SU-DHL-6 (cell line): Measurements from ENCODE around the gene SPN.
"Not testable (repeated sequence)": the region's sequence is repeated elsewhere in the genome, so short reads cannot be mapped to it uniquely, and the experiment has no call there.

ENCODE experiments used
- H2AFZ ChIP-seq: fragments of 200-600 bp; sonication (generic); 2 replicates; pipeline ENCODE4 v1.6.1; 2014; ENCODE audit warnings: low read depth, mild to moderate bottlenecking, moderate library complexity, mixed read lengths, antibody characterized with exemption, low read length; ENCODE audit not compliant: severe bottlenecking
- H3F3A ChIP-seq: fragments of 200-600 bp; shearing (Covaris generic); 2 replicates; pipeline ENCODE4 v1.6.0; 2016; ENCODE audit warnings: antibody characterized with exemption, mild to moderate bottlenecking; ENCODE audit not compliant: insufficient read depth
- H3K27ac ChIP-seq: fragments of 200-600 bp; sonication (generic); 2 replicates; pipeline ENCODE4 v1.5.1; 2016; ENCODE audit warnings: low read depth, mild to moderate bottlenecking, low read length, moderate library complexity, mixed read lengths
- H3K27me3 ChIP-seq: fragments of 200-600 bp; sonication (generic), shearing (Covaris generic); 2 replicates; pipeline ENCODE4 v1.6.0; 2014; ENCODE audit warnings: mild to moderate bottlenecking, low read length
- H3K36me3 ChIP-seq: fragments of 200-600 bp; sonication (generic); 2 replicates; pipeline ENCODE4 v1.6.1; 2014; ENCODE audit warnings: mild to moderate bottlenecking, low read length, mixed read lengths
- H3K4me2 ChIP-seq: fragments of 300-600, 200-600 bp; shearing (Covaris generic), sonication (generic); 2 replicates; pipeline ENCODE4 v1.6.0; 2014; ENCODE audit warnings: low read length, low read depth, mild to moderate bottlenecking; ENCODE audit not compliant: poor library complexity, severe bottlenecking
- H3K4me3 ChIP-seq: fragments of 200-600 bp; sonication (generic); 2 replicates; pipeline ENCODE4 v1.5.1; 2014; ENCODE audit warnings: antibody characterized with exemption, low read length, mild to moderate bottlenecking, mixed read lengths; ENCODE audit not compliant: insufficient read depth, poor library complexity, severe bottlenecking
- H3K79me2 ChIP-seq: fragments of 200-600 bp; sonication (generic); 2 replicates; pipeline ENCODE4 v1.6.1; 2014; ENCODE audit warnings: mild to moderate bottlenecking, low read length, moderate library complexity; ENCODE audit not compliant: insufficient read depth
- H3K9ac ChIP-seq: fragments of 200-600 bp; sonication (generic); 2 replicates; pipeline ENCODE4 v1.7.0; 2014; ENCODE audit warnings: mild to moderate bottlenecking, low read length
- H3K9me2 ChIP-seq: fragments of 200-600 bp; sonication (generic); replicated peaks from 2 replicates; pipeline ENCODE4 v1.6.1; 2014; ENCODE audit warnings: low read length; ENCODE audit not compliant: insufficient read depth
- H3K9me3 ChIP-seq: fragments of 200-600 bp; sonication (generic); 2 replicates; pipeline ENCODE4 v1.6.1; 2014; ENCODE audit warnings: low read length, mixed read lengths; ENCODE audit not compliant: insufficient read depth
- H4K20me1 ChIP-seq: fragments of 200-600 bp; sonication (generic); 2 replicates; pipeline ENCODE4 v1.6.1; 2014; ENCODE audit warnings: low read depth, mild to moderate bottlenecking, antibody characterized with exemption, low read length, moderate library complexity, mixed read lengths

The SPN gene

DNA sequence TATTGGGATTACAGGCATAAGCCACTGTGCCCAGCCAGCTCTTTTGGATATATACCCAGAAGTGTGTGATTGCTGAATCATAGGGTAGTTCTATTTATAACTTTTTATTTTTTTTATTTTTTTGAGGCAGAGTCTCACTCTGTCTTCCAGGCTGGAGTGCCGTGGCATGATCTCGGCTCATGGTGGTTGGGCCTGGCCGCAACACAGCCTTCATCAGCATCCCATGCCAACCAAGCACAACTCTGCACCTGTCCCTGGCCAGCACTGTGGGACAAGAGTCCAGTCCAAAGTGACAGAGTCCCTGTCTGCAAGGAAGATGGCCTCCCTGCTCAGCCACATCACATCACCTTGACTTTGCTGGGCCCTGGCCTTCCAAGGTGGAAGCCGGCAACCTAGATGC is 37.9 kb upstream of the SPN start:
- not testable (repeated sequence) for H3K4me2 ChIP-seq, H3F3A ChIP-seq, H3K36me3 ChIP-seq, H3K9ac ChIP-seq, H4K20me1 ChIP-seq, H3K4me3 ChIP-seq, H3K27me3 ChIP-seq, H3K9me2 ChIP-seq, H3K9me3 ChIP-seq, H2AFZ ChIP-seq, H3K79me2 ChIP-seq, H3K27ac ChIP-seq

DNA sequence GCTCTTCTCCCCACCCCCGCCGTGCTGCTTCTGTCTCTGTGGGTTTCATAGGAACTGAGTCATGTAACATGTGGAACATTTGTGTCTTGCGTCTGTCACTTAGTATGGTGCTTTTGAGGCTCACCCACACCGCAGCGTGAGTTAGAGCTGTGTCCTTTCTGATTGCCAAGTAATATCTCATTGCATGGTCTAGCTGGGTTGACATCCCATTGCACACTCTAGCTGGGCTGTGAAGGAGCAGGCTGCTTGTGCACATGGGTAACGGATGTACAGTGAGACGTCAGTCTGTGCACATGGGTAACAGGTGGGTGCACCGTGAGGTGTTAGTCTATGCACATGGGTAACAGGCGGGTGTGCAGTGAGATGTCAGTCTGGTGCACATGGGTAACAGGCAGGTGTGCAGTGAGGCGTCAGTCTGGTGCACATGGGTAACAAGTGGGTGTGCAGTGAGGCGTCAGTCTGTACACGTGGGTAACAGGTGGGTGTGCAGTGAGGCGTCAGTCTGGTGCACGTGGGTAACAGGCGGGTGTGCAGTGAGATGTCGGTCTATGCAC is 36.2 kb upstream of the SPN start:
- not testable (repeated sequence) for H3K79me2 ChIP-seq, H4K20me1 ChIP-seq, H3K4me3 ChIP-seq, H3K4me2 ChIP-seq, H3K27me3 ChIP-seq, H3K9ac ChIP-seq, H2AFZ ChIP-seq, H3K9me3 ChIP-seq, H3F3A ChIP-seq, H3K9me2 ChIP-seq, H3K27ac ChIP-seq, H3K36me3 ChIP-seq

DNA sequence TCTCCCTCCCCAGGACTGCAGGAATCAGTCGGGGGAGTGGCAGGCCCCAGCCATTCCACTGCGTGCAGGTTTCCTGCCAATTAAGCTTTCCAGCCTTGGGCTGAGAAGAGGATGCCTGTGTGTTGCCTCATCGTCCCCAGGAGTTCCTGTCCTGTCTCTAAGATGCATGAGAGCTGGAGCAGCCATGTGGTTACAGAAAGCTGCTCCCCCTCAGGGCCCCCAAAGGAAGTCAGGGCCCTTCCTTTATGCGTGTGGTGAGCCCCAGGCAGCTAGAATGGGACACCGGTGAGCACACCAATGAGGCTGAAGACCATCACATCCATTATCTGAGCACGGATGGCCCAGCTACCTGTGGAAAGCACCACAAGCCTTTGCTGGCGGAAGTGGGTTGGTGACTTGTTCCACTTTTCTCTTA is 35.4 kb upstream of the SPN start:
- H3K79me2 ChIP-seq, H2AFZ ChIP-seq, H3K36me3 ChIP-seq, H3K27me3 ChIP-seq, H3F3A ChIP-seq, H4K20me1 ChIP-seq, H3K27ac ChIP-seq, H3K4me3 ChIP-seq, H3K4me2 ChIP-seq, H3K9me3 ChIP-seq, H3K9me2 ChIP-seq, H3K9ac ChIP-seq: not testable (repeated sequence)

DNA sequence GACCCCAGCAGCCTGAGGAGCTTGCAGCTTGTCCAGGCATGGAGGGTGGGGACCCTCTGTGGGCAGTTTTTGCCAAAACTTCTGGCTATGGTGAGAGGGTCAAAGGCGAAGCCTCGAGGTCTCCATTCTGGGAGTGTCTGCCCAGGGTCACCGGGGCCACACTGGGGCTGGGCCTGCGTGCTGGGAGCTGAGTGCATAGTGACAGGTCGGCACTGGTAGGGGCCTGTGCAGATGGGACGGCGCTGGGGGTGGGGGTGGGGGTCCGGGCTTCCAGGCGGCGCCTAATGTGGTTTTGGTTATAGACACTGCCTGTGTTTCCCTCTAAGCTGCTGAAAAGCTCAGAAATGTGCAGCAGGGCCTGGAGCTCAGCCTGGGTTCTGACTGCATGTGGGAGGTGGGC is 34.3 kb upstream of the SPN start:
- not testable (repeated sequence) for H3K9me3 ChIP-seq, H3K79me2 ChIP-seq, H3K4me3 ChIP-seq, H3K4me2 ChIP-seq, H3K9me2 ChIP-seq, H2AFZ ChIP-seq, H3K27me3 ChIP-seq, H4K20me1 ChIP-seq, H3K27ac ChIP-seq, H3K36me3 ChIP-seq, H3F3A ChIP-seq, H3K9ac ChIP-seq

DNA sequence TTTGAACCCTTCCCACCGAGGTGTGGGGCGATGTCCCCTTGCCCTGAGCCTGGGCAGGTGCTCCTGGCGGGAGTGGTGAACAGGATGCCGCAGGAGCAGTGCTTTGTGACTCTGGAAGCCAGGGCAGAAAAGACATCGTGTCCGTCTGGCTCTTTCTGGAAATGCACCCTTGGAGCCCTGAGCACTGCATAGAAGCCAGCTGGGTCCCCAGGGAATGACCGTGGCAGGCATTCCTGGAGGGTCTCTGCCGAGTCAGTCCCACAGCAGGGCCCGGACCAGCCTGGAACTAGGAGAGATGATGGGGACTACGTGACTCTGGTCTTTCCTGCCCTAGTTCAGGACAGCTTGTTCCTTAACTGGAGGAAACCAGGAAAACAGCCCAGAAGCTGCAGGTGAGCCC is 33.7 kb upstream of the SPN start:
- H3K27ac ChIP-seq, H3K4me2 ChIP-seq, H3K9me2 ChIP-seq, H3F3A ChIP-seq, H2AFZ ChIP-seq, H3K9ac ChIP-seq, H3K4me3 ChIP-seq, H3K79me2 ChIP-seq, H4K20me1 ChIP-seq, H3K36me3 ChIP-seq, H3K27me3 ChIP-seq, H3K9me3 ChIP-seq: not testable (repeated sequence)

GRCh38 chr16:29631658-29632057 is 31.4 kb upstream of the SPN start:
- H3K4me2 ChIP-seq, H3K27me3 ChIP-seq, H3K79me2 ChIP-seq, H3K9ac ChIP-seq, H3K9me3 ChIP-seq, H3K9me2 ChIP-seq, H3F3A ChIP-seq, H4K20me1 ChIP-seq, H2AFZ ChIP-seq, H3K4me3 ChIP-seq, H3K27ac ChIP-seq, H3K36me3 ChIP-seq: not testable (repeated sequence)

DNA sequence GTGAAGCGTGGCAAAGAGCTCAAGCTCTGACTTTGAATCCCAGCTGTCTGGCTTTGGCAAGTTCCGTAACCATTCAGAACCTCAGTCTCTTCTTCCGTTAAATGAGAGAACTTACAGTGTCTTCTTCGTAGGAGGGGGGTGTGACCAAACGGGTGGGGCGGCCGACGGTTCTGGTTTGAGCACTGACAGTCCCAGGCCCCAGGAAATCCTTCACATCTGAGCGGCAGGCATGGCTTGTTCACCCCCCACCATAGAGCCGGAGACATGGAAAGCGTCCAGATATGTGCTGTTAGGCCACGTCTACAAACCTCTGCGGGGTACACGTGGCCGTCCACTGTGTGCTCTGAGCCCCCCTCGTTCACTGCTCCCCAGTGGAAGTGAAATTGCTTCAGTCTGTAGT is 27.1 kb upstream of the SPN start:
- not testable (repeated sequence) for H3K9ac ChIP-seq, H3K4me2 ChIP-seq

DNA sequence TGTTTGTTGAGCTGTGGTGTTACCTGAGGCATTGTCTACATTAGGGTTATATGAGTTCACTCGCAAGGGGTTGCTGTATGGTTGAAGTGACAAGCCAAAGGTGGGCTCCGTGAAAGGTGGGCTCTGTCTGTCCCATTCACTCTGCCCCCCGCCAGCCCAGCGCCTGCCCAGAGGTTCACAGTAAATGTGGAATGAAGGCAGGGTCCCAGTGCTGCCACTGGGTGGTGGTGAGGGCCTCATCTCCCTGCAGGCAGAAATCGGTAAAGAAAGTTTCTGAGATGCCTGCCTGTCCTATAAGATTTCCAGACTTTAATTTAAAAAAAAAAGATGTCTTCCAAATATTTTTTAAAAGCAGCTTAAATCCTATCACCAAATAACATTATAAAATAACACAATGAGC is 26.7 kb upstream of the SPN start:
- not testable (repeated sequence) for H2AFZ ChIP-seq, H3K36me3 ChIP-seq, H3K79me2 ChIP-seq, H4K20me1 ChIP-seq, H3K27me3 ChIP-seq, H3K4me2 ChIP-seq, H3K9ac ChIP-seq, H3K4me3 ChIP-seq, H3K27ac ChIP-seq, H3K9me2 ChIP-seq, H3K9me3 ChIP-seq, H3F3A ChIP-seq

More for the DNA sequence above, 27.1 kb upstream of the SPN start:
- H3K79me2 ChIP-seq, H2AFZ ChIP-seq, H3K27ac ChIP-seq, H3K27me3 ChIP-seq, H3K9me2 ChIP-seq, H4K20me1 ChIP-seq, H3K4me3 ChIP-seq, H3F3A ChIP-seq, H3K36me3 ChIP-seq, H3K9me3 ChIP-seq: not testable (repeated sequence)
